Muscle of arm (tissue), 12 donors: ENCODE data around the gene SAMD4B. TPM values are rescaled to one million over a fixed set of nuclear protein-coding genes. Genes with fewer than 3 reads are reported as not detected.

Source experiments
- DNase-seq: peaks from one replicate; pipeline ENCODE4 v3.0.0-alpha.2; 2013
- polyA plus RNA-seq, 12 donors: library from polyadenylated mRNA; unstranded; fragments of 120-200 nt; gene quantifications; one replicate each; pipeline ENCODE4 v1.2.1, GENCODE V29; 2013; ENCODE audit not compliant: insufficient read length in 12 of 12

SAMD4B gene
- polyA plus RNA-seq, 12 donors = 57.9 to 191 (median 74.7) TPM; not detected in 1

DNA sequence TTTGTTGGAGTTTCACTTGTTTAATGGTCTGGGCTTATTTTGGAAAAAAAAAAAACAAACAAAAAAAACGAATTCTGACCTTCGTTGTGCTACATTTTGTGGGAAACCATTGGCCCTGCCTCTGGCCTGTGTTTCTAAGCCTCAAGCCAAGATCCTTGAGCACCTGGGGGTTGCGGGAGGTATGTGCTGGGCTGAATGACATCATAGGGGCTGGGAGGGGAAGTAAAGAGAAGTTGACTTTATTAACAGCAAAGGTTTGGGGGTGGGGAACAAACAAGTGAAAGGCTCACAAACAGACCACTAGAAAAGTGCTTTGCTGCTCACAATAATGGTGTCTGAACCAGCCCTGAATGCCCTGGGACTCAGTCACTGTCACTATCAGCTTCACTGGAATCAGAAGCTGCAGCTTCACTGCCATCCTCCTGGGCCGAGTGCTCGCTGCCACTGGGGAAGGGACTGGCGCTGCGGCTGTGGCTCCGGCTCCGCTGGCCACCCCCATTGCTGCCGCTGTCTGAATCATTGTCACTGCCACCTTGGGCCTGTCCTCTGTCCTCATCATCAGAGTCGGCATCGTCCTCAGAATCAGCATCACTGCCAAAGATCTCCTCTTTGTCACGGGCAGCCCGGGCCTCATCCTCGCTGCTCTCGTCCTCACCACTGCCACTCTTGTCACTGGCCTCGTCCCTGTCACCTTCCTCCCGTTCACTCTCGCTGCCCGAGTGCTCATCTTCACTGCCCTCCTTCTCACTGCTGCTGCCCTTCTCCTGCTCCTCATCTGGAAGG lies 43.6 kb downstream of the SAMD4B start:
- DNase-seq = no peak

DNA sequence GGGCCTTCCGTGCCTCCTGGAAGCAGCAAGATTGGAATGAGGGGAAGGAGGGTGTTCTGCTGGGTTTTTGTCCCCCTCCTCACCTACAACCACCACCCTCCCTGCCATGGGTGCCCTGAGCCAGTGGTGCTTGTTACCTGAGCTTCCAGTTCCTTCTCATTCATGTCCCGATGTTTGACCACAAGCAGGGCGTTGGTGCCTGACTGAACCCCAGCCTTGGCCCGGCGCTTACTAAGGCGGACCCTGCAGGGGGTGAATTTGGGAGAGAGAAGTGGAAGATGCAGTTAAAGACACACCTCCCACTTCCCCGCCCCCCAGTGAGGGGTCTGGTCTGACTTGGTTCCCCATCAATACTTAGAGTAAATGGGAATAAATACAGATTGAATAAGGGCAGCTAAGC lies 44.3 kb downstream of the SAMD4B start:
- DNase-seq = no peak

DNA sequence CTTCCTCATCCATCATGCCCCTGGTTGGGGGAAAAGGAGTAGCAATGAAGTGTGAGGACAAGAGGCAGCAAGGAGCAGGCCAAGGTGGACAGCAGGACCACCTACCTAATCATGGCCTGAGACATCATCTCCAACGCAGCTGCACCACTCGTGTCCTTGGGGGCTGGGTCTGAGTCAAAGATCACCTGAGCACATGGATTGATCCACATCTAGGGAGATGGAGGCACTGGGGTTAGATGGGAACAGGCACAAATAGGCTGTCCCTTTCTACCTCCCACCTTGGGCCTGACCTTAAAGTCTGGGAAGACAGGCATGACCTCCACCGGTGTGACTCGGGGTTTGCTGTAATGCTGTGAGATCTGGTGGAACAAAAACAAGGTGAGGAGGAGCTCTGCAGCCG lies 46.4 kb downstream of the SAMD4B start:
- DNase-seq = no peak

DNA sequence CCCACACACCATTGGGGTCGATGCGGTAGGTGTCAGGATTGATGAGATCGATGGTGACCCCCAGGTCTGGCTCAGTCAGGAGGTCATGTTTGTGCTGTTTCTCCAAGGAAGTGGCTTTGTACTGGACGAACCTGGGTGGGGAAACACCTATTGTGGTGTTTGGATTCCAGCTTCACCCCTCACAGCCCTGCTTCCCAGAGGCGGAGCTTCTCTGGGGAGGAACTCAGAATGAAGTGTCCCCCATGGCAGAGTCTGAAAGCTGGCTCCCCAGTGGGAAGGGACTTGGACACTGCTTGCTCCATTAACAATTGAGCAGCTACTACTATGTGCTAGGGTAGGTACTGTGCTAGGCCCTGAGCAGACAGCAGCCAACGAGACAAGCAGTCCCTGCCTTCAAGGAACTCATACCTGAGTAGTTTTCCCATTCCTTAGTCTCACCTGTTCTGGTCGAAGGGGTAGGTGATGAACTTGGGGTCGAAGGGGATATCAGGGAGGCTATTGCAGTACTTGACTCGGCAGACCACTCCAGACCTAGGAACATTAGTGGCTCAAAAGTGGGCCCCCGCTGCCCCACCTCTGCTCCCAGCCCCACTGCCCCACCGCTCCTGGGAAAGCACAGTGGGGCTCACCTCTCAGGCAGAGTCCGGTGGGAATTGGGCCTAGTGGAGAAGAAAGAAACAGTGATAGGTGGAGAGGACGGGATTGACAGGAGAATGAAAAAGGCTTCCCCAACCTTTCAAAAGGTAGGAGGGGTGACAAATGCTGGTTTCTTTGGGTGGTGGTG lies 47.6 kb downstream of the SAMD4B start:
- no peak for DNase-seq

DNA sequence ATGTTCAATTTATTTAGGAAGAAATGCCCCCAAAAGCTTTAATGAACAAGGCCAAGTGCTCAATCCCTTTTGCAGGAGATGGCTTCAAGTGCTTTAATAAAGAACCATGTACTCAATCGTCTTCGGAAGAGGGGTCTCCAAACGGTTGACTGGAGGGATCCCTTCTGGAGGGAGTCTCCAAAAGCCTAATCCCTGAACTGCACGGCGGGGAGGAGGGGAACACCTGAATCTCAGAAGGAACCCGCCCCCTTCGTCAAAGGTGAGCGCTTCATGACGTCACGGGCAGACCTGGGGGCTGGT lies 48.2 kb downstream of the SAMD4B start:
- DNase-seq = no peak

DNA sequence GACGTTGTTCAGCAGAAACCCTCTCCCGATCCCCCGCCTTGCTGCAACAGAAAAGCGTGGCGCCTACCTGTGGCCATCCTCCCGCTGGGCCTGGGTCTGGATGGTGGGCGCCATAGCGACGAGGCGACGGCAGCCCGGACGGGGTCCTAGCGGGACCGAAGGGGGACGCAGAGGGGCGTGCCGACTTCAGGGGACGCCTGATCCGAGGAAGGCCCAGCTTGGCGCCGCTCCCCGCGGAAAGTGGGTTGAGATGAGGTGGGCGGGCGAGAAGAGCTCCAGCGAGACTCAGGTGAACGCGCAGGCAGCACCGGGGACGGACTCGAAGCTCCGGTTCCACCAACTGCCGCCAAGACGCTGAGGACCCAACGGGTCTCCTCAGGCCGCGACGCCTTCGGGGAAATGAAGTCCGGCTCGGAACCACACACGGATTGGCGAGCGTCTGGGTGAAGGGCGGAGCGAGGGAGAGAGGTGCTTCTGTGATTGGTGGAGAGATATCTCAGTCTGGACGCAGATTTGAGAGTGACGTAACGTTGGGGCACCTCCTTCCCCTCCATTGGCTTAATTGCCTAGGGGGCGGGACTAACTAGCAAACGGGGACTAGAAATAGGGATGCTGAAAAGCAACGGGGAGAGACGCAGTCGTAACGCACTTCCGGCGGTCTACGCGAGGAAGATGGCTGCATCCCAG lies 48.7 kb downstream of the SAMD4B start, which contains the start of the genes MED29 and PAF1:
TSS of gene MED29 (plus strand) at position 628 of the 687 bp plus-strand sequence. CDS start at position 673, 45 bp downstream.
TSS of gene PAF1 (minus strand) at position 356 of the 687 bp plus-strand sequence. CDS start at position 114, 242 bp downstream.
- peak; percentile 100 for DNase-seq

DNA sequence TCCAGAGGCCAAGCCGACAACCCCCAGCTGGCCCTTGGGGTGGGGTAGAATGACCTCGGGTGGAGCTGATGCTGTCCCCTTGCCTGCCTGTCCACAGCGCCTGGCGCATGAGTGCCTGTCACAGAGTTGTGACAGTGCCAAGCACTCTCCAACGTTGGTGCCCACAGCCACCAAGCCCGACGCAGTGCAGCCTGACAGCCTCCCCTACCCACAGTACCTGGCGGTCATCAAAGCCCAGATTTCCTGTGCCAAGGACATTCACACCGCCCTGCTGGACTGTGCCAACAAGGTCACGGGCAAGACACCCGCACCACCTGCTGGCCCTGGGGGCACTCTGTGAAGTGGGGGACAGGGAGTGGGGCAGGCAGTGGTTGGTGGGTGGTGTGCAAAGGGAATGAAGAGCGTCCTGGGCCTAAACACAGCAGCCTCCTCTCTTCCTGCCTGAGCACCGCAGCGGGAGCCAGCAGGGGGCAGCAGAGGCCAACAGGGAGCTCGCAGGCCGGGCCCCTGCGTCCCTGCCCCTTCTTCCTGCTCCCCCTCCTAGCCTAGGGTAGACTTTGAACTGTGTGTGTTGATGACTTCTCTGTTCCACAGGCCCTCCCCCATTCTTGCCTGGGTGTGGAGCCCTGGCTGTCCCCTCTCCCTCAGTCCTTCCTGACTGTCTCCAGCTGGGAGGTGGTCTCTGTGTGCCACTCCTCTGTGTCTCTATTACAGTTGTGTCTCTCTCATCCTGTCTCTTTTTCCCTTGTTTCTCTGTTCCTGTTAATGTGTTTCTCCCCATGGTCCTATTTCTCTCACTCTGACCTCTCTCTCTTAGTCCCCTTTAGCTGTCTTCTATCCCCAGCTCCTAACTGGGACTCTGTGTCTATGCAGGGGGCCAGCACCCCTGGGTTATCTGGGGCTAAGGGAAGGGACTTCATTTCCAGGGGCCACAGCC lies 55.4 kb downstream of the SAMD4B start:
- DNase-seq = peak; percentile 88

DNA sequence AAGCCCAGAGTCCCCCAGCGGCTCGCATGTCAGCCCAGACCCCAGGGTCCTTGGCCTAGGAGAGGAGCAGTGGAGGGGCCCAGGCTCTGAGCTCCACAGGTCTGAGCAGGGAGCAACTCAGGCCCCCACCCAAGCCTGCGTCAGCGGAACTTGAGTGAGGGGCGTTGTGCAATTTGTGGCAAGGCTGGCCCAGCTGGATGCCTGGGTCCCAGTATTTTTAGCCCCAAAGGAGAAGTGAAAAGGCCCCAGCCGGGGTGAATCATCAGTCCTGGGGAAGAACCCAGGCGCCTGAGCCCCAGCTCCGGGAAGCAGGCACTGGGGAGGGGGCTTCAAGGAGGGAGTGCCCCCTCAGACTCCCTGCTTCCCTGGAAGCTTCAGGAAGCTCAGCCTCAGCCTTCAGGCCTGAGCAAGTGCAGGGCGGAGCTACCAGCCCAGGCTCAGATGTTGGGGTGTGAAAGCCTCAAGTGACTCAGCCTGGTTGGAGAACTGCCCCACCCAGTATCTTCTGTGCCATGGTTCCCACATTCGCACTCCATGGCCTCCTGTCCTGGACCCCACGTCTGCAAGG lies 56.2 kb downstream of the SAMD4B start:
- peak; percentile 37 for DNase-seq

DNA sequence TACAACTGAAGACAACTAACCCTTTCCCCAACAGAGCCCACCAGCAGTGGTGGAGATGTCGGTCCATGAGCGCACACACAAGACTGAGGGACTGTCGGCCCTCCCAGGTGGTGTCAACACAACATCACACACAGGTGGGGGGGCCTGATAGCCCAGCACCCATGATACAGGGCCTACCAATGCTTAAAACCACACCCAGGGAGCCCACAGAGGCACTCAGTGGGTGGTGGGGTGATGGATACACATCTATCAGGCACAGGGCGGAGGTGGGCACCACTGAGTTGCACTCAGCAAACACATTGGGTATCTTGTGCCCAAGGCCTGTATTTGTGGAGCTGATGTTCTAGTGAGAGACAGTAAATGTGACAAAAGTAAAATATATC lies 57.4 kb downstream of the SAMD4B start:
- DNase-seq = no peak

DNA sequence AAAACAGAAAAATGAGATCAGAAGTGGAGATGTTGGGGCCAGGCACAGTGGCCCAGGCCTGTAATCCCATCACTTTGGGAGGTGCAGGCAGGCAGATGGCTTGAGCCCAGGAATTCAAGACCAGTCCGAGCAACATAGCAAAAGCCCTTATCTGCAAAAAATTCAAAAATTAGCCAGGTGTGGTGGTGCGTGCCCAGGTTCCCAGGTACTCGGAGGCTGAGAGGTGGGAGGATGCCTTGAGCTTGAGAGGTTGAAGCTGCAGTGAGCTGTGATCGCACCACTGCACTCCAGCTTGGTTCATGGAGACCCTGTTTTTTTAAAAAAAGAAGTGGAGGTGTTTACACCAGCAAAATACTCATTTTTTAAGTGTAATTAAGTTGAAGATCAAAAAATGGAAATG lies 57.8 kb downstream of the SAMD4B start:
- DNase-seq = no peak

DNA sequence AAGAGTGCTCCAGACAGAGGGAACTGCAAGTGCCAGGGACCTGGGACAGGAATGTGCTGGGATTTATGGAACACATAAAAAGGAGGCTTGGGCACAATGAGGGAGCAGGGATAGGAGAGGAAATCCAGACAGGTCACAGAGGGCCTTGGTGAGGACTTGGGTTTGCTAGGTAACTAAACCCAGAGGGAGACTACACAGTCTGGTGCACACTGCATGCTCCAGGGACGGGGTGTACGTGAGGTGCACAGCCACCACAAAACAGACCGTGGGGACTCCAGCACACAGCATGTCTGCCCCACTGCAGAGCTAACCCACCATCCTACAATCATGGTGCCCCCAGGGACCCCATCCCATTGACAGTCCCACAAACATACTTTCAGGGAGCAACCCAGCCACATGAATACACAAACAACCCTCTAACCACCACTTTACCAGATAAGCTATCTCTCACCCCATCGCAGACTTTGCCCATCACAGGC lies 58.9 kb downstream of the SAMD4B start:
- DNase-seq = no peak

DNA sequence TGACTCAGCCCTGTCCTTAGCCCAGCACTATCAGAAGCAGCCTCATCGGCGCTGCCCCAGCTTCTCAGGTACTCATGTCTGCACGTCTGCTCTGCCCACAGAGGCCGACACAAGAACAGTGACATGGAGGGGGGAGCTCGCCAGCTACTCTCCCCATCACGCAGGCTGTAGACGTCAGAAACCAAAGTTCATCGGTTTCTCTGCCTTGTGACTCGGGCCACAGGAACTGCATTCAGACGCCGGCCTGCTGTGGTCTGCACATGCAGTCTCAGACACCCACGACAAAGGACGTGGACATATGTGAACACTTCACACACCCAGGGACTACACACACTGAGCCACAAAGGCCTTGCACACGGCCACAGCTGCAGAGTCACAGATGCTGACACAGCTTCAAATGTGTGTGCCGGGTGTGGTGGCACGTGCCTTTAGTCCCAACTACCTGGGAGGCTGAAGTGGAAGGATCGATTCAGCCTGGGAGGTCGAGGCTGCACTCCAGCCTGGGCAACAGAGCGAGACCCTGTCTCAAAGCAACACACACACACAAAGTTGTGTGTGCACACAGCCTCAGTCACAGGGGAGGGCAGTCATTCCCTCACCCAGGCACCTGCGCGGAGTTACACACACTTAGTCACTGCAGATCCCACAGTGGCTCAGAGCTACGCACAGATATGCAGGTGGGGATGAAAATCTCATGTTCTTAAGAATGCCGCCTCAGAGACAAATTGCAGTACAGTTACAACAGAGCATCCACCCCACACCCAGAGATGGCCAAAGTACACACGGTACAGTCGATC lies 59.5 kb downstream of the SAMD4B start:
- DNase-seq = no peak

DNA sequence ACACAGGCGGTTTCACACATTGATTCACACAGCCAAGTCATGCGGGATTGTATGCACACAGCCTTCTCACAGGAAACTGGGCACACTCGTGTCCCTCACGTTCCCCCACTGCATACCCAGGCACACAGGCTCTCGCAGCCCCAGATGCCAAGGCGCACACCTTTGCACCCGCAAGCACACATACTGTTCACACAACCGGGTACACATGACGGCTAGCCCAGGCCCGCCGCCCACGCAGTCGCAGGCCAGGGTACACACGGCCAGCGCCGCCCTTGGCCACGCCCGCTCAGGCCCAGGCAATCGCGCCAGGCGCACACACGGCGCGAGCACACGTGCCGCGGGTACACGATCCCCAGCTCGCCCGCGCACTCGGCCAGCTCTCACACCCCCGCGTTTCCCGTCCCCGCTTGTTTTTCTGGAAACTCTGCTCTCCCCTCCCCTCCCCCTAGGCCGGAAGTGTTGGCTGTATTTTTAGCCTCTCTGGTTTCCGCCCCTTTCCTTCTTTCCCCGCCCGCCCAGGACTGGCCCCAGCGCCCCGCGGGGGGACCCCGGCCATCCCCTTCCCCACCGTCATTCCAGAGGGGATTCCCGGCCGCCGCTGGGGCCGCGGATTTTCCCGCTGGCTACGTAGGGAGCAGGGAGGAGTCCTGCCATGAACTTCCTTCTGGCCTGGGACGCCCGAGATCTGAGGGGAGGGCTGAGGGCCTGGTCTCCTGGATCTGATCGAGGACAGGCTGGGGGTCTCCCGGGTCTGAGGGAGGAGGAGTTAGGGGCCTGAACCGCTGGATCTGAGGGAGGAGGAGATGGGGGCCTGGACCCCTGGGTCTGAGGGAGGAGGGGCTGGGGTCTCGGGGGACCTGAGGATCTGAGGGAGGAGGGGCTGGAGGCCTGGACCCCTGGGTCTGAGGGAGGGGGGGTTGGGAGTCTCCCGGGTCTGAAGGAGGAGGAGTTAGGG lies 60.4 kb downstream of the SAMD4B start:
- DNase-seq = peak; percentile 94

DNA sequence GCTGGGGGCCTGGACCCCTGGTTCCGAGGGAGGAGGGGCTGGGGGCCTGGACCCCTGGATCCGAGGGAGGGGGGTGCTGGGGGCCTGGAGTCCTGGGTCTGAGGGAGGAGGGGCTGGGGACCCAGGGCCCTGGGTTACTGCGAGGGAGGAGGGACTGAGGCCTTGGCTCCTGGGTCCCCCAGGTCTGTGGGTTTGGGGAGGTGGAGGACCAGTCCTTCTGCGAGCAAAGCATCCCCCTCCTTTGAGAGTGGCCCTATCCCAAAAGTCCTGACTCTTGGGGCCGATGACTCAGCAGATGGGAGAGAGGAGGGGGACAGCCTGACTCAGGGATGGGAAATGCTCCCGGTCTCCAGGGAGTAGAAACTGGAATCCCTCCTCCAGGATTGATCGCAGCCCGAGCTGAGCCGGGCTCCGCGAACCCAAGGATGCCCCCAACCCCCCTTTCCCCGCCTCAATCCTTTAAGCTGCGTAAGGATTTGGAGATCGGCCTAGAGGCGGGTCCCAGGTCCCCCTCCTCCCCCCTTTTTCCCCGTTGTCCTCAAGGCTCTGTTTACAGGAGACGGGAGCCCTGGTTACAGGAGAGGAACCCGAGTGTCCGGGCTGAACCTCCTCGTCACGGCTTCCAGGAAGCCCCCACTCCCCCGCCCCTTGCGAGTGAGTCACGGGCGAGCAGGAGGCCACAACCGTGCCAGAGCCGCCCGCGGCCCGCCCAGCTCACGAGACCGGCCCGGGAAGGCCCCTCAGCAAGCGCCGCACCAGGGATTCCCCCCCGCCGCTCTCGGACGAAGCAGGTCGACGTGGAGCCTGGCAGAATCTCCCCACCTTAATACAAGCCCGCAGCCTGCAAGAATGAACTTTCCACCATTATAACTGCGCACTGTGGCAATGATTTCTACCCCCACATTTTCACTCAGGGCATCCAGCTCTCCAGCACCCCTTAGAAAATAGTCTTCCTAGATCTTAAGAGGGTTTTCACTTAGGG lies 61.4 kb downstream of the SAMD4B start:
- DNase-seq = peak; percentile 96

DNA sequence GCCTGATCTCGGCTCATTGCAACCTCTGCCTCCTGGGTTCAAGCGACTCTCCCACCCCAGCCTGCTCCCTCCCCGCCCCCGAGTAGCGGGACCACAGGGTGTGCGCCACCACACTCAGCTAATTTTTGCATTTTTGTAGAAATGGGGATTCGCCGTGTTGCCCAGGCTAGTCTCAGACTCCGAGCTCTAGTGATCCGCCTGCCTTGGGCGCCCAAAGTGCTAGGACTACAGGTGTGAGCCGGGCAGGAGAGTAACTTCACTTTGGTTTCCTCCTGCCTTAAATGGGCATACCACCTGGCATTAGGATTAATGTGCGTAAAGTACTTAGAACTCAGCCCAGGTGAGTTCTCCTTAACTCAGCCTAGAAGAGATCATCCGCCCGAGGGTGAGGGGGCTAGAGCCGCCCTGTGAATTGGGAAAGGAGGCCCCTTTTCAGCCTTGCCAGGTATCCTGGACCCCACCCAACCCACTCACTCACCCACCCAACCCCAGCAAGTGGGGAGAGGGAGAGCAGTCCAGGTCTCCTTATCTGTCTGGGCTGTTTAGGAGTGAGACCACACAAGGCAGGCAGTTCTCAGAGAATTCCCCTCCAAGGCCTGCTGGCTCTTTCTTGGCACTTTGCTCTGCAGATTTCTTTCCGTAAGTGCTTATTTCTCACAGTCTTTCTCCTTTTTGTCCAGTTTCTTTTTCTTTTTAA lies 63.2 kb downstream of the SAMD4B start:
- no peak for DNase-seq

DNA sequence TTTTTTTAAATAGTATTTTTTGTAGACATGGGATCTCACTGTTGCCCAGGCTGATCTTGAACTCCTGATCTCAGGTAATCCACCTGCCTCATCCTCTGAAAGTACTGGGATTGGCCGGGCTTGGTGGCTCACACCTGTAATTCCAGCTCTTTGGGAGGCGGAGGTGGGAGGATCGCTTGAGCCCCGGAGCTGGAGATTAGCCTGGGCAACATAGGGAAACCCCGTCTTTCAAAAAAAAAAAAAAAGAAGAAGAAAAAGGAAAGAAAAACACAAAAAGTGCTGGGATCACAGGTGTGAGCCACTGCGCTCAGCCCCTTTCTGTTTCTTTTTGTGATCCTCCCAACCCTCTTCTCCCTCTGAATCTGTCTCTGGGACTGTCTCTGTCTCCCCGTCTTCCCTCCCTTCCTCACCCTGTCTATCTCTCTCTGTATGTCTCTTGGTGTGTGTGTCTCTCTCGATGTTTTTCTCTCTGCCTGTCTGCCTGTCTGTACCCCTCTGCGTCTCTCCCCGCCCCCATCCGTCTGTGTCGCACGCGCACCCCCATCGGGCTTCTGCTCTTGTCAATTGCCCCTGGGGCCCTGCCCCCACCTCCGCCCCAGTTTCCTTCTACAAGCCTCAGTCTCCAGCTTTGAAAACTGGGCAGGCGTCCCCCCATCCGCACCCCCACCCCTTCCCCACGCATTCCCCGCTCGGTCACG lies 63.9 kb downstream of the SAMD4B start:
- DNase-seq = no peak
